RWPE1 (cell line): ENCODE results near the gene ADAMTS16.

Experiments used
- CTCF ChIA-PET: fragments of 350-600 bp; sonication (Branson Sonifier 250); formaldehyde crosslinking; extraction: SDS; loops from one replicate; lab custom pipeline; 2021; lab: Yijun Ruan, JAX
- POLR2A ChIA-PET: fragments of 400-600 bp; formaldehyde crosslinking; extraction: SDS; loops from one replicate; lab custom pipeline; 2020; ENCODE audit warnings: antibody characterized with exemption; ENCODE audit not compliant: low non-redundant PET; lab: Yijun Ruan, JAX
- DNase-seq: peaks from one replicate; pipeline ENCODE4 v3.0.0; 2012; ENCODE audit warnings: low spot score
- H3K27ac ChIP-seq: fragments of 450-650 bp; 2 replicates; pipeline ENCODE4 v1.5.1; 2017
- TF ChIP-seq, protein P1 (sequence below): fragments of 450-650 bp; conservative IDR thresholded peaks from 2 replicates; pipeline ENCODE4 v1.5.1; 2017; ENCODE audit warnings: low read depth, mild to moderate bottlenecking

The ADAMTS16 gene

GRCh38 chr5:5146530-5147160 is 6.5 kb downstream of the ADAMTS16 start:
- ChIA-PET POLR2A (no interaction called here), CTCF (interaction anchor here (0.9 kb wide), 1 partner anchor 21 kb away, joined by 4 read pairs; no protein-coding TSS in a partner anchor)
- TF ChIP-seq, protein P1, sequence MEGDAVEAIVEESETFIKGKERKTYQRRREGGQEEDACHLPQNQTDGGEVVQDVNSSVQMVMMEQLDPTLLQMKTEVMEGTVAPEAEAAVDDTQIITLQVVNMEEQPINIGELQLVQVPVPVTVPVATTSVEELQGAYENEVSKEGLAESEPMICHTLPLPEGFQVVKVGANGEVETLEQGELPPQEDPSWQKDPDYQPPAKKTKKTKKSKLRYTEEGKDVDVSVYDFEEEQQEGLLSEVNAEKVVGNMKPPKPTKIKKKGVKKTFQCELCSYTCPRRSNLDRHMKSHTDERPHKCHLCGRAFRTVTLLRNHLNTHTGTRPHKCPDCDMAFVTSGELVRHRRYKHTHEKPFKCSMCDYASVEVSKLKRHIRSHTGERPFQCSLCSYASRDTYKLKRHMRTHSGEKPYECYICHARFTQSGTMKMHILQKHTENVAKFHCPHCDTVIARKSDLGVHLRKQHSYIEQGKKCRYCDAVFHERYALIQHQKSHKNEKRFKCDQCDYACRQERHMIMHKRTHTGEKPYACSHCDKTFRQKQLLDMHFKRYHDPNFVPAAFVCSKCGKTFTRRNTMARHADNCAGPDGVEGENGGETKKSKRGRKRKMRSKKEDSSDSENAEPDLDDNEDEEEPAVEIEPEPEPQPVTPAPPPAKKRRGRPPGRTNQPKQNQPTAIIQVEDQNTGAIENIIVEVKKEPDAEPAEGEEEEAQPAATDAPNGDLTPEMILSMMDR = no peak
- DNase-seq = no peak
- no peak overlapping the region for H3K27ac ChIP-seq

GRCh38 chr5:5149154-5149553 is 9.0 kb downstream of the ADAMTS16 start:
- ChIA-PET POLR2A (no interaction called here), CTCF (no interaction called here)
- H3K27ac ChIP-seq = no peak overlapping the region
- no peak for DNase-seq
- TF ChIP-seq, protein P1 = no peak

DNA sequence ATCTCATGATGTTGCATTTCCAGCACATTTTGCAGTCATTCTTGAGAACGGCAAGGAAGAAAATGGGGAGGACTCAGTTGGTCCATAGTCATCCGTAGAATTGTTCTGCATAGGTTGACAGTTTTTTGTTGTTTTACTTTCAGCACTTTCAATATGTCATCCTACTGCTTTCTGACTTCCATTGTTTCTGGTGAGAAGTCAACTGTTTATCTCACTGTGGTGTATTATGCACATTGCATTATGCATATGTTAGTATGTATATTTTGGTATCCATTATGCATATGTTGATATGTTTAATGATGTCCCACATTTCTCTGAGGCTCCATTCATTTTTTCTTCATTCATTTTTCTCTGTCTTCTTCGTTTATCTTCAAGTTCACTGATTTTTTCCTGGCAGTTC is 10.5 kb downstream of the ADAMTS16 start:
- ChIA-PET CTCF (no interaction called here), POLR2A (no interaction called here)
- TF ChIP-seq, protein P1 = no peak
- DNase-seq = no peak
- no peak overlapping the region for H3K27ac ChIP-seq

DNA sequence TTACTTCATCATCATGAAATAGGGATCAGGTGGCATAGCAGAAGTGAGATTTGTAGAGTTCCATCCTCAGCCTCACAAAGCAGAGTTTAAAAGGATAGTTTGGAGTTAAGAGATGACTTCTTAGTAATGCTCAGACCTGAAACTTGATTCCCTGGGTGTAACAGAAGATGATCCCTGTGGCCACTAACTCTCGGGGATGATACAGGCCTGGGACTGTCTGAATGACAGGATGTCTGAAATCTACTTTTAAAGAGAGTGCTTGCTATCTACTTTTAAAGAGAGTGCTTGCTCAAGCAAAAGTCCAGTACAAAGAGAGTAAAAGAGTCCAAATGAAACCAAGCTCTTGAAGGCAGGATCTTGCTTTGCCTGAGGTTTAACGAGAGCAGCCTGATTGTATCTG is 14.6 kb downstream of the ADAMTS16 start:
- no peak for DNase-seq
- CTCF ChIA-PET = no interaction called here
- POLR2A ChIA-PET = no interaction called here
- no peak overlapping the region for H3K27ac ChIP-seq
- TF ChIP-seq, protein P1 = no peak

DNA sequence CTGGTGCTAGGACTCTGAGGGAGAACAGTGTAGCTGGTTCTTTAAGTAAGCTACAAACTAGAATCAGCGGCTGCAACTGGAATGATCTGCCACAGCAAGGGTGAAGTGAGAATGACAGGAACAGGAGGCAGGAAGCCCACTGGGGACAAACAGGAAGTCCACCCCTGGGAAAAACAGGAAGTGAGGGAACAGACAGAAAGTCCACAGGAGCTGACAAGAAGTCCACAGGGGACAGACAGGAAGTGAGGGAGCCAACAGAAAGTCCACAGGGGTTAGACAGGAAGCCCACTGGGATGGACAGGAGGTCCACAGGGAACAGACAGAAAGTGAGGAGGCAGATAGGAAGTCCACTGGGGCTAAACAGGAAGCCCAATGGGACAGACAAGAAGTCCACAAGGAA is 15.5 kb downstream of the ADAMTS16 start:
- ChIA-PET POLR2A (no interaction called here), CTCF (interaction anchor here (0.7 kb wide), 3 partner anchors 130 to 1104 kb away, joined by 3 to 6 read pairs (median 3); no protein-coding TSS in a partner anchor)
- no peak overlapping the region for H3K27ac ChIP-seq
- DNase-seq = no peak
- TF ChIP-seq, protein P1 = no peak

DNA sequence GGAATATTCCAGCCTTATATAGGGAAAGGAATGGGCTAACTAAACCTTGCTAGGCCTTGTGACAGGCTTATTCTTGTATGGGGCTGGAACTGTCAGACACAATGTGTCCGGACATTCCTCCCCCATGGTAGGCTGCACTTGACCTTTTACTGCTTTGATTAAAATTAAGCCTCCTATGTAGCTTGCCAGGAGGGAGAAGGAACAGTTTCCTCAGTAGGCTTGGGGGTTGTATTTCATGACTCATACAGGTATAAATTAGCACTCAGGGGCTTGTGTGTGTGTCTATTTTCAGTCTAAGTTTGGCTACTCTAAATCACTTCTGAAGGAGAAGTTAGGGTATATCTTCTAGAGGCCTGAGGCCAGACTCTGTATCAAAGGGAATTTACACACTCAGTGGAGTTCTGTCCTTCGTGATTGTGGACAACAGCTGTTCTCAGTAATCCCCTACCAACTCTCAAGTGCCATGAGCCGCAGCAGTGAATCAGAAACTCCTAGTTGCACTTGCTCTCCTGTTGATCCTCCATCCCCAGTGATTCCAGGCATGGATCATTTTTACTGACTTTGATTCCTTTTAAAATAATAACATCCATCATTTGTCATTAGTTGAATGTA is 16.4 kb downstream of the ADAMTS16 start:
- TF ChIP-seq, protein P1 = no peak
- DNase-seq = no peak
- H3K27ac ChIP-seq = no peak overlapping the region
- CTCF ChIA-PET = interaction anchor here (0.7 kb wide), 1 partner anchor 1105 kb away, joined by 3 read pairs; no protein-coding TSS in a partner anchor
- POLR2A ChIA-PET = no interaction called here
